Activated naive CD4-positive, alpha-beta T cell treated with anti-CD3 and anti-CD28 coated beads, Interleukin-2, amount 50 U/mL, for 72 hours (primary cell): Measurements from ENCODE around the gene FAM209A. TPM values are rescaled to one million over a fixed set of nuclear protein-coding genes. Genes with fewer than 3 reads are reported as not detected.
A peak's percentile ranks its signal among the peaks of the same experiment; 100 is the strongest.
"Not testable (repeated sequence)": the region's sequence is repeated elsewhere in the genome, so short reads cannot be mapped to it uniquely, and the experiment has no call there.

ENCODE experiments used
- ATAC-seq, 2 donors: fragments of 150-1000 bp; cut with Tn5 transposase; 2 replicates each; pipeline ENCODE4 v1.10.0; 2021; ENCODE audit warnings: mild to moderate bottlenecking in 2 of 2, moderate library complexity in 2 of 2
- DNase-seq, 2 donors: peaks; one replicate each; pipeline ENCODE4 v3.0.0; 2021 to 2022; ENCODE audit warnings: low spot score in 2 of 2
- H3K27ac Mint-ChIP-seq, 2 donors: one replicate each; pipeline ENCODE4 v1.8.0; 2022; ENCODE audit warnings: mild to moderate bottlenecking in 2 of 2, mixed read lengths in 2 of 2
- H3K36me3 Mint-ChIP-seq, 2 donors: one replicate each; pipeline ENCODE4 v1.8.0; 2022; ENCODE audit warnings: mixed read lengths in 2 of 2
- H3K9me3 Mint-ChIP-seq, 2 donors: one replicate each; pipeline ENCODE4 v1.8.0; 2022; ENCODE audit warnings: mixed read lengths in 2 of 2
- total RNA-seq, 2 donors: library from RNA; stranded (reverse); gene quantifications; one replicate each; pipeline ENCODE4 v1.2.3, GENCODE V29; 2022

The FAM209A gene
- total RNA-seq, 2 donors from 2014 or later = 0.77 to 1.1 TPM

GRCh38 chr20:56520180-56520579 is 4.4 kb upstream of the FAM209A start:
- peaks cover 5 to 6% of the 10 kb centered on the region in 2 donors for H3K9me3 Mint-ChIP-seq
- peaks cover 44 to 65% of the 10 kb centered on the region in 2 donors for H3K36me3 Mint-ChIP-seq
- no peak for ATAC-seq
- DNase-seq = no peak
- H3K27ac Mint-ChIP-seq = peak overlapping the region in 1 of 2 donors; percentile 68

- not testable (repeated sequence) for DNase-seq, ATAC-seq, H3K9me3 Mint-ChIP-seq
- Mint-ChIP-seq H3K27ac (peak overlapping the region in 1 of 2 donors; percentile 68), H3K36me3 (peaks cover 44 to 65% of the 10 kb centered on the region in 2 donors)
Measured at GRCh38 chr20:56520746-56521354, 3.7 kb upstream of the FAM209A start.

- peaks cover 5 to 6% of the 10 kb centered on the region in 2 donors for H3K9me3 Mint-ChIP-seq
- H3K27ac Mint-ChIP-seq = no peak overlapping the region
- peaks cover 44 to 52% of the 10 kb centered on the region in 2 donors for H3K36me3 Mint-ChIP-seq
- ATAC-seq = peak in 1 of 2 donors; percentile 22
- no peak for DNase-seq
Measured at GRCh38 chr20:56522311-56522710, 2.2 kb upstream of the FAM209A start.

- Mint-ChIP-seq H3K9me3 (no peaks in the 10 kb centered on the region), H3K27ac (peak overlapping the region in 1 of 2 donors; percentile 68), H3K36me3 (peaks cover 0 to 6% of the 10 kb centered on the region in 2 donors)
- DNase-seq (no peak), ATAC-seq (no peak)
Measured at GRCh38 chr20:56527521-56527920, 3.0 kb downstream of the FAM209A start.

GRCh38 chr20:56532946-56533345 is 8.4 kb downstream of the FAM209A start, which contains the start of gene FAM209B:
TSS of gene FAM209B (plus strand) at chr20:56533246. CDS start at chr20:56533342, 96 bp downstream.
- H3K9me3 Mint-ChIP-seq, DNase-seq, H3K36me3 Mint-ChIP-seq, ATAC-seq: not testable (repeated sequence)
- peak within 1 kb of the TSS in 1 of 2 donors; percentile 36 for H3K27ac Mint-ChIP-seq

GRCh38 chr20:56537997-56538396 is 13.5 kb downstream of the FAM209A start:
- no peak for DNase-seq
- no peak for ATAC-seq
- Mint-ChIP-seq H3K36me3 (peaks cover 0 to 5% of the 10 kb centered on the region in 2 donors), H3K9me3 (no peaks in the 10 kb centered on the region), H3K27ac (no peak overlapping the region)

GRCh38 chr20:56540415-56540814 is 15.9 kb downstream of the FAM209A start:
- no peaks in the 10 kb centered on the region for H3K36me3 Mint-ChIP-seq
- no peaks in the 10 kb centered on the region for H3K9me3 Mint-ChIP-seq
- DNase-seq = no peak
- no peak for ATAC-seq
- no peak overlapping the region for H3K27ac Mint-ChIP-seq

GRCh38 chr20:56542489-56543030 is 18.0 kb downstream of the FAM209A start:
- no peak overlapping the region for H3K27ac Mint-ChIP-seq
- no peaks in the 10 kb centered on the region for H3K9me3 Mint-ChIP-seq
- ATAC-seq (no peak), DNase-seq (no peak)
- no peaks in the 10 kb centered on the region for H3K36me3 Mint-ChIP-seq

GRCh38 chr20:56551571-56551970 is 27.0 kb downstream of the FAM209A start:
- Mint-ChIP-seq H3K36me3 (no peaks in the 10 kb centered on the region), H3K9me3 (no peaks in the 10 kb centered on the region), H3K27ac (no peak overlapping the region)
- no peak for ATAC-seq
- DNase-seq = no peak

GRCh38 chr20:56552911-56553629 is 28.5 kb downstream of the FAM209A start:
- H3K27ac Mint-ChIP-seq = peak overlapping the region in 1 of 2 donors; percentile 9
- H3K36me3 Mint-ChIP-seq = no peaks in the 10 kb centered on the region
- DNase-seq (no peak), ATAC-seq (no peak)
- no peaks in the 10 kb centered on the region for H3K9me3 Mint-ChIP-seq

GRCh38 chr20:56554869-56555268 is 30.3 kb downstream of the FAM209A start:
- no peaks in the 10 kb centered on the region for H3K9me3 Mint-ChIP-seq
- DNase-seq (no peak), ATAC-seq (peak; percentile 34 to 89)
- H3K27ac Mint-ChIP-seq = no peak overlapping the region
- no peaks in the 10 kb centered on the region for H3K36me3 Mint-ChIP-seq

- no peaks in the 10 kb centered on the region for H3K36me3 Mint-ChIP-seq
- no peak for DNase-seq
- no peaks in the 10 kb centered on the region for H3K9me3 Mint-ChIP-seq
- H3K27ac Mint-ChIP-seq = no peak overlapping the region
- no peak for ATAC-seq
Measured at GRCh38 chr20:56558968-56559367, 34.4 kb downstream of the FAM209A start.

GRCh38 chr20:56564526-56564925 is 40.0 kb downstream of the FAM209A start:
- not testable (repeated sequence) for DNase-seq, H3K36me3 Mint-ChIP-seq, H3K27ac Mint-ChIP-seq, H3K9me3 Mint-ChIP-seq, ATAC-seq

GRCh38 chr20:56565511-56565910 is 41.0 kb downstream of the FAM209A start:
- no peaks in the 10 kb centered on the region for H3K9me3 Mint-ChIP-seq
- DNase-seq = no peak
- ATAC-seq = no peak
- H3K27ac Mint-ChIP-seq = no peak overlapping the region
- H3K36me3 Mint-ChIP-seq = no peaks in the 10 kb centered on the region

GRCh38 chr20:56566621-56567020 is 42.1 kb downstream of the FAM209A start:
- Mint-ChIP-seq H3K9me3 (no peaks in the 10 kb centered on the region), H3K36me3 (no peaks in the 10 kb centered on the region), H3K27ac (no peak overlapping the region)
- no peak for DNase-seq
- ATAC-seq = no peak

- ATAC-seq = no peak
- Mint-ChIP-seq H3K36me3 (no peaks in the 10 kb centered on the region), H3K9me3 (no peaks in the 10 kb centered on the region), H3K27ac (no peak overlapping the region)
- no peak for DNase-seq
Measured at GRCh38 chr20:56570832-56571231, 46.3 kb downstream of the FAM209A start.

GRCh38 chr20:56572172-56572571 is 47.6 kb downstream of the FAM209A start:
- H3K36me3 Mint-ChIP-seq = no peaks in the 10 kb centered on the region
- H3K27ac Mint-ChIP-seq = no peak overlapping the region
- ATAC-seq (no peak), DNase-seq (no peak)
- H3K9me3 Mint-ChIP-seq = no peaks in the 10 kb centered on the region
